CD4-positive, alpha-beta T cell treated with Interleukin-10 for 1 hour (primary cell): Measurements from ENCODE around the gene ATP1B1.

Source experiments
- DNase-seq: peaks from one replicate; pipeline ENCODE4 v3.0.0-alpha.2; 2020

Gene ATP1B1

GRCh38 chr1:169098380-169098779 is 8.1 kb upstream of the ATP1B1 start:
- DNase-seq: no peak

DNA sequence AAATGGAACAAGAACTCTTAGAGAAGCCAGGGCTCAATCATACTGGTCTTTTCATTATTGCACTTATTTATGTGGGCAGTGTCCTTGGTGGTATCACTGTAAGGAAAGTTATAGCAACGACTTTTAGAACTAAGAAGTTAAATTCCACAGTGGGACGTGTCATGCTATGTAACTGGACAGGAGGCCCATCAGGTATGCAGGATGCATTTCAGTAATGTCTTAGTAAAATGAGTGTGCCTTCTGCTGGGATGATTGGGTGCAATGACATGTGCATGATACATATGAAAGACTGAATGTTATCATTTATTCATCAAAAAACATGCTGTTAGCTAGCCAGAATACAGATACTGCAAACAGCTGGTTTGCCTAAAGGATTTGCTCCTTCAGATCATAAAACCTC is 6.9 kb upstream of the ATP1B1 start:
- DNase-seq: no peak

- DNase-seq: no peak
Observed at GRCh38 chr1:169100208-169100607, 6.3 kb upstream of the ATP1B1 start.

DNA sequence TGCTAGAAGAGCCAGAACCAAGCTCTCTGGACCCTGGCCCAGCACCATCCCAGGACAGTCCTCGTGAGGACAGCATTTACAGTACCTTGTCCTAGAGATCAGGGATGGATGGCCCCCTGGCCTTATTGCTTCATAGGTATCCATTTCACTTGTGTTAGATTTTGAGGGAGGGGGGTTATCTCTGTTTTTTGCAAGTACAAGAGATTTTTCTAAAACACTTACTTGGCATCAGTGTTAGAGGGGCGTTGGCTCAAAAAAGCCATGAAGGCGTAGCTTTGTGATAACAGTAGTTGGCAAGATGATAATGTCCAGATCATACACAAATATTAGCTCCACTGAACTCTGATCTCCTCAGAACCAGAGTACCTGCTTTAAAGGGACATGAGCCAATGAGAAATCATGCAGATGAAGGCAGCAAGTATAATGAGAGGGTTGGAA is 5.8 kb upstream of the ATP1B1 start:
- no peak for DNase-seq

GRCh38 chr1:169102567-169102966 is 3.9 kb upstream of the ATP1B1 start:
- no peak for DNase-seq

GRCh38 chr1:169103002-169103401 is 3.5 kb upstream of the ATP1B1 start:
- DNase-seq: no peak

- DNase-seq: no peak
Observed at GRCh38 chr1:169103480-169103893, 3.0 kb upstream of the ATP1B1 start.

DNA sequence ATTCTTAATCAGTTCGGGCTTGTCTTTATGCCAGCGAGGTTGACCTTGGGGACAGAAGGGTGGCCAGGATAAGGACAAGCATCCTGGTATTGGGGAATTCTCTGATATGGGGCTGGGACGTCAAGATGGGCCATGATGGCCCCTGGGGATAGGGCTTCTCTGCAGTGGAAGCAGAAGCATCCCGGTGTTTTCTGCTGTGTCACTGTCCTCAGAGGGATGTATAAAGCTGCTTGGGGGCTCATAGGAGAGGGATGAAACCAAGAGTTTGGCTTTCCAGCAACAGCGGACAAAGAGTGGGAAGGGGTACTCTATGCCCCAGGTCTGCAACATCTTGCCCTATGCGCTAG is 1.4 kb upstream of the ATP1B1 start:
- no peak for DNase-seq

GRCh38 chr1:169105434-169106094 is 926 bp upstream of the ATP1B1 start:
- peak; percentile 38 for DNase-seq

DNA sequence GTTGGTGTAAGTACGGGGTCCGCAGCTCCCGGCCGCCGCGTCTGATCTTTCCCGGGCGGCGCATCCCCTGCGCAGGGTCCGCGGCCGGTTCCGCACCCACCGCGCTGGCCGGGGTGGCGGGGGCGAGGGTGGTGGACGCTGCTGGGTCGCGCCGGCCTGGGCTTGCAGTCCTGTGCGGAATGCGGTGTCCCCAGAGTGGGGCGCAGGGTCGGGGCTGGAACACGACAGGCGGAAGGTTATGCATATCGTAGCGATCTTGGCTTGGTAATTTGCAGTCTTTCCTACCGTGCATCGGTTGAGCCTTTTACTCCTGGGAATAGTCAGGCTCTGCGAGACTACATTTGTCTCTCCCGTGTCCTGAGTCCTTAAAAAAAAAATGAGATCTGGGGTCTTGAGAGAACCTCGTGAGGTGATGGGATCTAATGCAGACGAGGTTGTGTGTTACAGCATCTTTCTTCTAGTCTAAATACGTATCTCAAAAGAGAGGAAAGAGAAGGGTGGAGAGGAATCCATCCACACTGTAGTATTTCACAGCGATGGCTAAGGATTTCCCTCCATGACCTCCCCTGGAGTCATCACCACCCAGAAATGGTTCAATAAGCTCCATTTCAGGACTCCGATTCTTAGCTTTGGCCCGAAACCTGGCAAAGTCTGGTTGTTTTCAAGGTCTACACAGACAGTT is 572 bp downstream of the ATP1B1 start:
- DNase-seq: no peak

DNA sequence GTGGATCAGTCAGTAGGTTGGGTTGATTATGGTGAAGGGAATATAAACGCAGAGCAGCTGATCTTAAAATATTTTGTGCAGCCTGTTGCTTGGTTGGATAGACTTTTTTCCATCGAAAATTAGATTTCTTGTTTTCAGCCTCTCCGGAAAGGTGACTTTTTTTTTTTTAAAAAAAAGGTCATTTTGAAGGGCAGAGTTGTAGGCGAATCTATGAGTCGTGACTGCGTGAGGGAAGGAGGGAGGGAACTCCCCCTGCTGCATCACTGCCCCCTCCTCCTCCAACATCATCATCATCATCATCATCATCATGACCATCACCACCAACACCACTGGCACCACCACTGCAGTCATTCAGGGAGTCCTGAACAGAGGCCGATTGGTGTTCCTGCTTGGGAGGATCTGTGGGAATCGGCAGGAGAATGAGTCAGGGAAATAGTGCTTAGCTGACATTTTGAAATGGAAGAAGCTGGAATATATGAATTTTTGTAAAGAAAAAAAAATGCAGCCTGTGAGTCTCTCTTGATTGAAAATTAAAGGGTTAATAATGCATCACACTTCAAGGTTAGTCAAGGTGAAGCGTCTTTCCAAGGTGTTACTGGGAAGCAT is 1.2 kb downstream of the ATP1B1 start:
- DNase-seq: peak; percentile 19

DNA sequence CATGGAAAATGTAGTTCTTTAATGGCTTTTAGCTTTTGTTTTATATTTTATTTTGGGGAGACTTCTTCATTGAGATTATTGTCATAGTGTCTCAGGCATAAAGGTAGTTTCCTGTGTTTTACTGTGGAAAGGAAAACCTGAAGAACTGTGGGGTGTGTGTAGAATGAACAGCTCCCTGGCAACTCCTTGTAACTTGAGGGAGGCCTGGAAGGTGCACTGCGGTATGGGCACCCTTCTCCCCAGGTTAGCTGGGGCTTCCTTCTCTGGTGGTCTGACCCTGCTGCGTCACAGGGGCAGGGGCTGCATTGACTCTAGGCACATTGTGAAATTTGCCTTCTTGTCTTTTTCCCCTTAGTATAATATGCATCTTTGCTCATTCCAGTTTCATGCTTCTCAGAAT is 1.7 kb downstream of the ATP1B1 start:
- no peak for DNase-seq

DNA sequence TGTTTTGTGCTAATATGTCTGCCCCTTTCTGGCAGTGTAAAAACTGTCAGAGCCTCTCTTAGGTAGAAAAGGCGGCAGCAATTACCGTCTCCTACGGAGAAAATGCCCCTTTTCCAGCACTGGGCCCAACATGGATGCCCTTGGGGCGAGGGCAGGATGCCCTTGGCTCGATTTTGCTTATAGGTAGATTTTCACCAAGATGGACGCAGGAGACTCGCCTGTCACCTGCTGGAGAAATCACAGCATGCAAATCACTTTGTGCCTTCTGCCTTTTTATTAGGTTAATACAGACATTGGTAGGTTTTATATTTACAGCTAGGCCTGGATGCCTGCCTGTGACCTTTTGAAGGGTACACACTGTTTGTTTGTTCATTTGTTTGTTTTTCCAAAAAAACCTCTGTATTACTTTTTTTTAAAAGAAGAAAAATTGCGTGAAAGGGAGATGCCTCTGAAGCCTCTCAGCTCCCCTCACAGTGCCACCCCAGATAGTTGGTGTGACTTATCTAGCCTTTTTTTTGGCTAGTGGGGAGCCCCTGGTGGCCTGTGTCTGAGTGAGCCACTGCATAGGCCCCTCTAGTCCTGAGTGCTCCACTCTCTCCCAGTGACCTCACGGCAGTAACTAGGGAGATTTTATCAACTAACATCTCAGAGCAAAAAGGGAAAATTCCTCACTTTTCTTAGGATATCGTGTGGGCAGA is 2.5 kb downstream of the ATP1B1 start:
- no peak for DNase-seq

- DNase-seq: no peak
Observed at GRCh38 chr1:169109561-169110134, 3.2 kb downstream of the ATP1B1 start.

DNA sequence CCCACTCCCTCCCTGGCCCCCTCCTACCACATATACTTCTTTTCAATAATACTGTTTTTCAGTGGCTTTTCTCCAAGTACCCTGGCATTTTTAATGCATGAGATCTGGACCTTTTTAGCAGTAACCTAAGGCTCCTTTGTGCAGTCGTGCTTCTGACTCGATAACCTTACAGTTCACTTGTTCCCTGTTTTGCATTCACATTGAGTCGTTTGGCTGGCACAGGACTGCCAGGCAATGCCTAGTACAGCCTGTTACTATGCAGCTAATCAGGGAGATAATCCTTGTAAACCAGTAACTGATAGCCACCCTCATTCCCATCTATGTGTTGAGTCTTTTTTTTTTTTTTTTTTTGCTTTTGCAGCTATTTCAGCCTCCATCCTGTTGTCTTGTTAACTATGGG is 3.7 kb downstream of the ATP1B1 start:
- DNase-seq: no peak

GRCh38 chr1:169110689-169111447 is 4.4 kb downstream of the ATP1B1 start:
- no peak for DNase-seq

- no peak for DNase-seq
Observed at GRCh38 chr1:169111472-169111871, 5.0 kb downstream of the ATP1B1 start.

- no peak for DNase-seq
Observed at GRCh38 chr1:169112241-169112640, 5.8 kb downstream of the ATP1B1 start.

DNA sequence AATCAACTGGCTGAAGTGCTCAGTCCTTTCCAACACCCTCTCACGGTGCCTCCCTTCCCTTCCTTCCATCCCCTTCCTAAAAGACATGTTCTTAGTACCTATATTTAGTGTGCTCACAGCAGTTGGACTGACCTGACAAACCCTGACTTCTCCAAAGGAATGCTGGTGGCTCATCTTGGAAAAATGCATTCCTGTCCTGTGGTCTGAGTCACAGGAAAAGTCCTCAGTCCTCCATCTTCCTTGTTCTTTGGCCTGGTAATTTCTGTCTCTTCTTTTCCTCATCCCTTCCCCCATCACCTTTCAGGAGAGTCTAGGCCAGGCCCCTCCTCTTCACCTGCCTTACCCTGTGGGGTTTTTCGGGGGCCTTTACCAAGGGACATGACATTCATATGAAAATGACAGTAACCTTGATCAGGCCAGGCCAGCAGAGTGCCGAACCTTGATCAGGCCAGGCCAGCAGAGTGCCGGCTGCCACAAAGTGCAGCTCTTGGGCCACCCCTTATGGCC is 7.2 kb downstream of the ATP1B1 start:
- no peak for DNase-seq

DNA sequence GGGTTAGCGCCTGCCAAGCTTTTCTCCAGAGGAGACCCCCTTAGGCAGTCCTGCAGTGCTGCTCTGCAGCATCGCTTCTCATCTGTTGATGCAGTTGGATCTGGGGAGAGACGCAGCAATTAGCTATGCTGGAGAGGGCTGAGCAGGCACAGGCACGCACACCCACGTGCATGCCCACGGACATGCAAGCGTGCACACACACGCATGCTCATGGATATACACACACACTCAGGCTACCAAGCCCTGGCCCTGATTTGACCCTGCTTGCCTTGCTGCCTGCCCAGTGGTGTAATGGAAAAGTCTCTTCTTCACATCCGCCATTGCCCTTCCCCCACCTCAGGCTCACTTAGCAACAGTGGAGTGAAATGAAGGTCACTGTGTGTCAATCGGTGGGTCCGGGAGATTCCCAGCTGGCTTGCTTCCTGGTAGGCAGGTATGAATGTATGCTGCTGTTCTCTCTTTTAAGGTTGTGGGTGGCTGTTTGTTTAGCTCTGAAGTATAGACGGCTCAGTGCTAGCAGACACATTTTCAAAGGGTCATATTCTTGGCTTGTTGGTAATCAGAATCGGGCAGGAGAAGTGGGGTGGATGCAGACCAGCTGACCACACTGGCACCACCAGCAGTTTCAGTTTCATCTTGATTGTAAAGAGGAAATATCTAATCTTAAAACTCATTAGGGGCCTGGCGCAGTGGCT is 9.5 kb downstream of the ATP1B1 start:
- DNase-seq: no peak

GRCh38 chr1:169117014-169117413 is 10.5 kb downstream of the ATP1B1 start:
- no peak for DNase-seq

- no peak for DNase-seq
Observed at GRCh38 chr1:169117599-169117998, 11.1 kb downstream of the ATP1B1 start.
